ENCODE results near the gene ZNF609. TPM values are rescaled to one million over a fixed set of nuclear protein-coding genes. Genes with fewer than 3 reads are reported as not detected.
"Not testable (repeated sequence)": the region's sequence is repeated elsewhere in the genome, so short reads cannot be mapped to it uniquely, and the experiment has no call there.

Gene ZNF609
- total RNA-seq, 1 experiment from 2014 or later, result 35.0 TPM

- no peaks in the 10 kb centered on the region for H3K9me3 ChIP-seq (ENCODE audit: low read depth, low read length, poor library complexity, severe bottlenecking)
- no peak overlapping the region for H3K27ac ChIP-seq (ENCODE audit: low read depth, low read length, poor library complexity, severe bottlenecking)
- POLR2A ChIA-PET (ENCODE audit: low non-redundant PET), result no interaction called here
- TF ChIP-seq, protein P1, sequence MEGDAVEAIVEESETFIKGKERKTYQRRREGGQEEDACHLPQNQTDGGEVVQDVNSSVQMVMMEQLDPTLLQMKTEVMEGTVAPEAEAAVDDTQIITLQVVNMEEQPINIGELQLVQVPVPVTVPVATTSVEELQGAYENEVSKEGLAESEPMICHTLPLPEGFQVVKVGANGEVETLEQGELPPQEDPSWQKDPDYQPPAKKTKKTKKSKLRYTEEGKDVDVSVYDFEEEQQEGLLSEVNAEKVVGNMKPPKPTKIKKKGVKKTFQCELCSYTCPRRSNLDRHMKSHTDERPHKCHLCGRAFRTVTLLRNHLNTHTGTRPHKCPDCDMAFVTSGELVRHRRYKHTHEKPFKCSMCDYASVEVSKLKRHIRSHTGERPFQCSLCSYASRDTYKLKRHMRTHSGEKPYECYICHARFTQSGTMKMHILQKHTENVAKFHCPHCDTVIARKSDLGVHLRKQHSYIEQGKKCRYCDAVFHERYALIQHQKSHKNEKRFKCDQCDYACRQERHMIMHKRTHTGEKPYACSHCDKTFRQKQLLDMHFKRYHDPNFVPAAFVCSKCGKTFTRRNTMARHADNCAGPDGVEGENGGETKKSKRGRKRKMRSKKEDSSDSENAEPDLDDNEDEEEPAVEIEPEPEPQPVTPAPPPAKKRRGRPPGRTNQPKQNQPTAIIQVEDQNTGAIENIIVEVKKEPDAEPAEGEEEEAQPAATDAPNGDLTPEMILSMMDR (conservative IDR thresholded peaks at IDR 0.05; ENCODE audit: low read depth, low read length), result no peak
- no peak for TF ChIP-seq EZH2 (IDR thresholded peaks at IDR 0.05; ENCODE audit: borderline replicate concordance, low read depth, low read length, poor library complexity, severe bottlenecking)
- no TSS peak for BruUV-seq (replicated peaks)
- H3K27me3 ChIP-seq (replicated peaks; ENCODE audit: insufficient read depth, low read depth, low read length, poor library complexity), result no peaks in the 10 kb centered on the region
- no peak overlapping the region for H3K4me3 ChIP-seq (ENCODE audit: low read depth, low read length, poor library complexity, severe bottlenecking)
- H3K36me3 ChIP-seq (ENCODE audit: insufficient read depth, low read length, poor library complexity, severe bottlenecking), result no peaks in the 10 kb centered on the region
- peaks cover 23% of the 10 kb centered on the region for H3K4me1 ChIP-seq (ENCODE audit: insufficient read depth, low read length, poor library complexity, severe bottlenecking)
- intact Hi-C loops (cut with micrococcal nuclease; ENCODE audit: unreplicated experiment), result no loop called here
- DNase-seq (ENCODE audit: low spot score), result no peak
- CTCF ChIA-PET, result no interaction called here
Observed at GRCh38 chr15:64589435-64590084, 129.2 kb downstream of the ZNF609 start.

DNA sequence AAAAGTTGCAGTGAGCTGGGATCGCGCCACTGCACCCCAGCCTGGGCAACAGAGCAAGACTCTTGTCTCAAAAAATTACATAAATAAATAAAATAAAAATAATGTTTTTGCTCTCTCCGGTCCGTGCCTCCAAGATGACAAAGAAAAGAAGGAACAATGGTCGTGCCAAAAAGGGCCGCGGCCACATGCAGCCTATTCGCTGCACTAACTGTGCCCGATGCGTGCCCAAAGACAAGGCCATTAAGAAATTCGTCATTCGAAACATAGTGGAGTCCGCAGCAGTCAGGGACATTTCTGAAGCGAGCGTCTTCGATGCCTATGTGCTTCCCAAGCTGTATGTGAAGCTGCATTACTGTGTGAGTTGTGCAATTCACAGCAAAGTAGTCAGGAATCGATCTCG lies 132.5 kb downstream of the ZNF609 start:
- CTCF ChIA-PET; H3K27me3 ChIP-seq (replicated peaks; ENCODE audit: insufficient read depth, low read depth, low read length, poor library complexity): not testable (repeated sequence)

GRCh38 chr15:64596701-64597476 lies 136.5 kb downstream of the ZNF609 start:
- DNase-seq (ENCODE audit: low spot score), result peak; percentile 70
- intact Hi-C loops (cut with micrococcal nuclease; ENCODE audit: unreplicated experiment), result no loop called here
- POLR2A ChIA-PET (ENCODE audit: low non-redundant PET), result no interaction called here
- H3K27ac ChIP-seq (ENCODE audit: low read depth, low read length, poor library complexity, severe bottlenecking), result no peak overlapping the region
- no TSS peak for BruUV-seq (replicated peaks)
- H3K36me3 ChIP-seq (ENCODE audit: insufficient read depth, low read length, poor library complexity, severe bottlenecking), result no peaks in the 10 kb centered on the region
- CTCF ChIA-PET, result no interaction called here
- H3K9me3 ChIP-seq (ENCODE audit: low read depth, low read length, poor library complexity, severe bottlenecking), result no peaks in the 10 kb centered on the region
- TF ChIP-seq EZH2 (IDR thresholded peaks at IDR 0.05; ENCODE audit: borderline replicate concordance, low read depth, low read length, poor library complexity, severe bottlenecking), result no peak
- TF ChIP-seq, protein P1 (conservative IDR thresholded peaks at IDR 0.05; ENCODE audit: low read depth, low read length), result no peak
- H3K27me3 ChIP-seq (replicated peaks; ENCODE audit: insufficient read depth, low read depth, low read length, poor library complexity), result no peaks in the 10 kb centered on the region
- no peak overlapping the region for H3K4me3 ChIP-seq (ENCODE audit: low read depth, low read length, poor library complexity, severe bottlenecking)
- peaks cover 27% of the 10 kb centered on the region for H3K4me1 ChIP-seq (ENCODE audit: insufficient read depth, low read length, poor library complexity, severe bottlenecking)

More for the DNA sequence above, 132.5 kb downstream of the ZNF609 start:
- intact Hi-C loops (cut with micrococcal nuclease; ENCODE audit: unreplicated experiment); H3K27ac ChIP-seq (ENCODE audit: low read depth, low read length, poor library complexity, severe bottlenecking); BruUV-seq (replicated peaks); H3K36me3 ChIP-seq (ENCODE audit: insufficient read depth, low read length, poor library complexity, severe bottlenecking); H3K4me3 ChIP-seq (ENCODE audit: low read depth, low read length, poor library complexity, severe bottlenecking); H3K9me3 ChIP-seq (ENCODE audit: low read depth, low read length, poor library complexity, severe bottlenecking); DNase-seq (ENCODE audit: low spot score); POLR2A ChIA-PET (ENCODE audit: low non-redundant PET): not testable (repeated sequence)
- peaks cover 25% of the 10 kb centered on the region for H3K4me1 ChIP-seq (ENCODE audit: insufficient read depth, low read length, poor library complexity, severe bottlenecking)

Measured in A673 (cell line).